Panc1 (cell line): ENCODE measurements around the gene KCNG2. TPM values are rescaled to one million over a fixed set of nuclear protein-coding genes. Genes with fewer than 3 reads are reported as not detected.

Source experiments
- total RNA-seq: library from RNA; stranded (reverse); gene quantifications from one replicate; pipeline ENCODE4 v1.2.1, GENCODE V29; 2021; ENCODE audit not compliant: unreplicated experiment

Gene KCNG2
- total RNA-seq, 1 experiment from 2014 or later, result not detected

Other genes with a start within 250 kb of the KCNG2 start
- 52.8 TPM for gene CTDP1, start 118.1 kb upstream of the KCNG2 start, total RNA-seq
- gene SLC66A2, start 153.7 kb downstream of the KCNG2 start, total RNA-seq, result 92.5 TPM
- gene HSBP1L1, start 166.7 kb downstream of the KCNG2 start, total RNA-seq, result 45.4 TPM
- gene TXNL4A, start 190.6 kb downstream of the KCNG2 start, total RNA-seq, result 416 TPM
- gene RBFA, start 236.5 kb downstream of the KCNG2 start, total RNA-seq, result 83.1 TPM